ENCODE results near the gene RAMAC. TPM values are rescaled to one million over a fixed set of nuclear protein-coding genes. Genes with fewer than 3 reads are reported as not detected.

Gene RAMAC
- total RNA-seq, 1 donor from 2014 or later = 17.9 TPM

DNA sequence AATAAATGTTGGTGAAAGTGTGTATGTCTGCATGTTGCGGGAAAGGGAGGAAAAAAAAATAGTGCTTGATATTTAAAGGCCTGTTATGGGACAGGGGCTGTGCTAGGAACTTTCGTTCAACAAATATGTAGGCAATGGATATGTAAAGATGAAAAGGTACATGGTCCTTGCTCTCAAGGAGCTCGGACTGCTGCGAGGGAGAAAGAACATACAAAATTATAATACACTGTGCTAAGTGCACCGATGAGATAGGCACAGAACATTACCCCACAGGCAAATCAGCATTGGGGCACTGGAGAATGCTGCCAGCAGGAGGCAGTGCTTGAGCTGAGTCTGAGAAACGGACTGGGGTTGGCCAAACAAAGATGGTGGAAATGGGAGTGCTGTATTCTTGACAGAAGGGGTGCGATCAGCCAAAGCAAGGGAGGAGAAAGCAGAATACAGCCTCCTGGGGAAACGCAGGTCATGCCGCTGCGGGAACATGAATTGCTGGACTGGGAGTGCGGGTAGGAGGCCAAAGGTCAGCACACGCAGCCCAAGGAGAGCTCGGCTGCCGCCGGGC, 24.8 kb downstream of the RAMAC start:
- intact Hi-C loops (cut with DNase I) = no loop called here
- peak; percentile 80 for DNase-seq
- Histone ChIP-seq H3K4me1 (peaks cover 30% of the 10 kb centered on the region), H3K27me3 (ENCODE audit: low read depth) (no peaks in the 10 kb centered on the region), H3K9me3 (no peaks in the 10 kb centered on the region), H3K4me3 (peak overlapping the region; percentile 88), H3K36me3 (peaks cover 38% of the 10 kb centered on the region), H3K27ac (peak overlapping the region; percentile 85)
- TF ChIP-seq, protein P1, sequence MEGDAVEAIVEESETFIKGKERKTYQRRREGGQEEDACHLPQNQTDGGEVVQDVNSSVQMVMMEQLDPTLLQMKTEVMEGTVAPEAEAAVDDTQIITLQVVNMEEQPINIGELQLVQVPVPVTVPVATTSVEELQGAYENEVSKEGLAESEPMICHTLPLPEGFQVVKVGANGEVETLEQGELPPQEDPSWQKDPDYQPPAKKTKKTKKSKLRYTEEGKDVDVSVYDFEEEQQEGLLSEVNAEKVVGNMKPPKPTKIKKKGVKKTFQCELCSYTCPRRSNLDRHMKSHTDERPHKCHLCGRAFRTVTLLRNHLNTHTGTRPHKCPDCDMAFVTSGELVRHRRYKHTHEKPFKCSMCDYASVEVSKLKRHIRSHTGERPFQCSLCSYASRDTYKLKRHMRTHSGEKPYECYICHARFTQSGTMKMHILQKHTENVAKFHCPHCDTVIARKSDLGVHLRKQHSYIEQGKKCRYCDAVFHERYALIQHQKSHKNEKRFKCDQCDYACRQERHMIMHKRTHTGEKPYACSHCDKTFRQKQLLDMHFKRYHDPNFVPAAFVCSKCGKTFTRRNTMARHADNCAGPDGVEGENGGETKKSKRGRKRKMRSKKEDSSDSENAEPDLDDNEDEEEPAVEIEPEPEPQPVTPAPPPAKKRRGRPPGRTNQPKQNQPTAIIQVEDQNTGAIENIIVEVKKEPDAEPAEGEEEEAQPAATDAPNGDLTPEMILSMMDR (IDR thresholded peaks at IDR 0.05) = peak; percentile 78
- peak; percentile 90 to 91 for ATAC-seq

- peaks cover 37% of the 10 kb centered on the region for H3K36me3 ChIP-seq
- H3K27ac ChIP-seq = peak within 1 kb of the TSS; percentile 85
- ATAC-seq = peak; percentile 99 to 100
- no peaks in the 10 kb centered on the region for H3K27me3 ChIP-seq (ENCODE audit: low read depth)
- intact Hi-C loops (cut with DNase I) = no loop called here
- H3K4me3 ChIP-seq = peak within 1 kb of the TSS; percentile 88
- H3K4me1 ChIP-seq = peaks cover 30% of the 10 kb centered on the region
- TF ChIP-seq, protein P1 (IDR thresholded peaks at IDR 0.05) = peak; percentile 78
- DNase-seq = peak; percentile 95
- no peaks in the 10 kb centered on the region for H3K9me3 ChIP-seq
These were observed 25.5 kb downstream of the RAMAC start, which contains the start of gene C15orf40 for GRCh38 chr15:83011271-83012075. C15orf40 (minus strand) TSS chr15:83011639; CDS start chr15:83011607, 32 bp downstream.

- peaks cover 37% of the 10 kb centered on the region for H3K36me3 ChIP-seq
- no peaks in the 10 kb centered on the region for H3K9me3 ChIP-seq
- H3K4me1 ChIP-seq = peaks cover 30% of the 10 kb centered on the region
- DNase-seq (no peak), ATAC-seq (no peak)
- no peaks in the 10 kb centered on the region for H3K27me3 ChIP-seq (ENCODE audit: low read depth)
- H3K4me3 ChIP-seq = peak overlapping the region; percentile 88
- intact Hi-C loops (cut with DNase I) = no loop called here
- TF ChIP-seq, protein P1 (IDR thresholded peaks at IDR 0.05) = no peak
- peak overlapping the region; percentile 85 for H3K27ac ChIP-seq
These were observed 26.0 kb downstream of the RAMAC start for GRCh38 chr15:83012076-83012426.

DNA sequence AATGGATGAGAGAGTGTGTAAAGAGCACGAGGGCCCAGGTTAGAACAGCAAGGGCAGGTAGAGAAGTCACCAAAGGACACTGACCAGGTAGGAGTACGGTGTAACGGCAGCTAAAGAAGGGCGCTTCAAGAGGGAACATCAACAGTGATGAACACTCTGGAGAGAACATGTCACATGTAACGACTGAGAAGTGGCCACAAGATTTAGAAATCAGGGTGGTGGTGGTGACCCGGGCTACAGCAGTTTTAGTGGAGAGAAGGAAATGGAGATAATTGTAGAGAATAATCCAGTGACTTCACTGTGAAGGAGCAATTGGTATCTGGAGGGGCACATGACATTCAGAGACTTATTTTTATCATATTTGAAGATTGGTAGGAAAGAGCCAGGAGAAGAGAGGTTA, 26.6 kb downstream of the RAMAC start:
- Histone ChIP-seq H3K36me3 (peaks cover 39% of the 10 kb centered on the region), H3K27ac (no peak overlapping the region), H3K9me3 (no peaks in the 10 kb centered on the region), H3K4me1 (peaks cover 30% of the 10 kb centered on the region), H3K27me3 (ENCODE audit: low read depth) (no peaks in the 10 kb centered on the region), H3K4me3 (peak overlapping the region; percentile 88)
- intact Hi-C loops (cut with DNase I) = no loop called here
- TF ChIP-seq, protein P1 (IDR thresholded peaks at IDR 0.05) = no peak
- ATAC-seq (no peak), DNase-seq (no peak)

GRCh38 chr15:83014205-83014653, 28.2 kb downstream of the RAMAC start:
- intact Hi-C loops (cut with DNase I) = no loop called here
- Histone ChIP-seq H3K27ac (no peak overlapping the region), H3K27me3 (ENCODE audit: low read depth) (no peaks in the 10 kb centered on the region), H3K9me3 (no peaks in the 10 kb centered on the region), H3K36me3 (peaks cover 39% of the 10 kb centered on the region), H3K4me3 (no peak overlapping the region), H3K4me1 (peaks cover 26% of the 10 kb centered on the region)
- DNase-seq (no peak), ATAC-seq (no peak)
- TF ChIP-seq, protein P1 (IDR thresholded peaks at IDR 0.05) = no peak

Data from lower lobe of right lung (tissue), 2 donors.